SU-DHL-6 (cell line): ENCODE data around the gene SIPA1.

ENCODE experiments used
- H2AFZ ChIP-seq: fragments of 200-600 bp; sonication (generic); 2 replicates; pipeline ENCODE4 v1.6.1; 2014; ENCODE audit warnings: low read depth, mild to moderate bottlenecking, moderate library complexity, mixed read lengths, antibody characterized with exemption, low read length; ENCODE audit not compliant: severe bottlenecking
- H3F3A ChIP-seq: fragments of 200-600 bp; shearing (Covaris generic); 2 replicates; pipeline ENCODE4 v1.6.0; 2016; ENCODE audit warnings: antibody characterized with exemption, mild to moderate bottlenecking; ENCODE audit not compliant: insufficient read depth
- H3K27ac ChIP-seq: fragments of 200-600 bp; sonication (generic); 2 replicates; pipeline ENCODE4 v1.5.1; 2016; ENCODE audit warnings: low read depth, mild to moderate bottlenecking, low read length, moderate library complexity, mixed read lengths
- H3K27me3 ChIP-seq: fragments of 200-600 bp; sonication (generic), shearing (Covaris generic); 2 replicates; pipeline ENCODE4 v1.6.0; 2014; ENCODE audit warnings: mild to moderate bottlenecking, low read length
- H3K36me3 ChIP-seq: fragments of 200-600 bp; sonication (generic); 2 replicates; pipeline ENCODE4 v1.6.1; 2014; ENCODE audit warnings: mild to moderate bottlenecking, low read length, mixed read lengths
- H3K4me2 ChIP-seq: fragments of 300-600, 200-600 bp; shearing (Covaris generic), sonication (generic); 2 replicates; pipeline ENCODE4 v1.6.0; 2014; ENCODE audit warnings: low read length, low read depth, mild to moderate bottlenecking; ENCODE audit not compliant: poor library complexity, severe bottlenecking
- H3K4me3 ChIP-seq: fragments of 200-600 bp; sonication (generic); 2 replicates; pipeline ENCODE4 v1.5.1; 2014; ENCODE audit warnings: antibody characterized with exemption, low read length, mild to moderate bottlenecking, mixed read lengths; ENCODE audit not compliant: insufficient read depth, poor library complexity, severe bottlenecking
- H3K79me2 ChIP-seq: fragments of 200-600 bp; sonication (generic); 2 replicates; pipeline ENCODE4 v1.6.1; 2014; ENCODE audit warnings: mild to moderate bottlenecking, low read length, moderate library complexity; ENCODE audit not compliant: insufficient read depth
- H3K9ac ChIP-seq: fragments of 200-600 bp; sonication (generic); 2 replicates; pipeline ENCODE4 v1.7.0; 2014; ENCODE audit warnings: mild to moderate bottlenecking, low read length
- H3K9me2 ChIP-seq: fragments of 200-600 bp; sonication (generic); replicated peaks from 2 replicates; pipeline ENCODE4 v1.6.1; 2014; ENCODE audit warnings: low read length; ENCODE audit not compliant: insufficient read depth
- H3K9me3 ChIP-seq: fragments of 200-600 bp; sonication (generic); 2 replicates; pipeline ENCODE4 v1.6.1; 2014; ENCODE audit warnings: low read length, mixed read lengths; ENCODE audit not compliant: insufficient read depth
- H4K20me1 ChIP-seq: fragments of 200-600 bp; sonication (generic); 2 replicates; pipeline ENCODE4 v1.6.1; 2014; ENCODE audit warnings: low read depth, mild to moderate bottlenecking, antibody characterized with exemption, low read length, moderate library complexity, mixed read lengths
- EZH2phosphoT487 ChIP-seq: fragments of 200-600 bp; sonication (generic), shearing (Covaris generic); conservative IDR thresholded peaks from 2 replicates; pipeline ENCODE4 v1.6.1; 2018; ENCODE audit warnings: mild to moderate bottlenecking, antibody characterized with exemption, low read length, moderate library complexity, mixed read lengths
- TF ChIP-seq, protein P1 (sequence below): fragments of 200-600 bp; sonication (generic); IDR thresholded peaks from one replicate; pipeline ENCODE4 v1.5.1; 2017; ENCODE audit warnings: antibody characterized with exemption, mild to moderate bottlenecking, low read length, moderate library complexity; ENCODE audit not compliant: insufficient read depth, poor library complexity, severe bottlenecking

The SIPA1 gene

DNA sequence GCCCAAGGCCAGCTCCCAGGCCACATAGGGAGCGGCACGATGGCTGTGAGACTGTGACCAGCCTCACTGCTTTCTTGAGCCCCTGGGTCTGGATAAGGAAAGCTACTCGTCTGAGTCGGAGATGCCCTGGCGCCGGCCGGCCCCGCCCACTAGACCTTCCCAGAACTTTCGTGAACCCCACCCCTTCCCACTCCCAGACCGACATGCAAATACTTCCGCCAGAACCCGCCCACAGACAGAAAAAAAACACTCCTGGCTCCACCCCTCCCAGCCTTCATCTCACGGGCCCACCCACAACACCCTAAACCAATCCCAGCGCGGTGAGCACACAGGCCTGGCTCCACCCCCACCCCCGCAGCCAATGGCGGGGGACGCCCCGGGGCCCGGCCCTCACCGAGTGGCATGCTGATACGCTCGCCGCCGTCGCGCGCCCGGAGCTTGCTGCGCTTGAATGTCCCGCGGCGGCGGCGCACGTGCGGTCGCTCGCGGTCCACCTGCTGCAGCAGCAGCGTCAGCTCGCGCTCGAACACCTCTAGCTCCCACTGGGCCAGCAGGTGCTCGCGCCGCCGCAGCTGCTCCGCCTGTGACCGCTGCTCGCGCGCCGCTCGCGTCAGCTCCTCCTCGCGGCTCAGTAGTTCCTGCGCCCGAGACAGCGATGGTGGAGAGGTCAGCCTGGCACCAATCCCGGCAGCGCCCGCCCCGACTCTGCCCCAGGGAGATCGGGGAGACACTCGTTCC is 30.9 kb upstream of the SIPA1 start:
- no peaks in the 10 kb centered on the region for H3K36me3 ChIP-seq
- no peak overlapping the region for H3K9ac ChIP-seq
- H3K27me3 ChIP-seq, result no peaks in the 10 kb centered on the region
- no peaks in the 10 kb centered on the region for H3K79me2 ChIP-seq
- H4K20me1 ChIP-seq, result no peaks in the 10 kb centered on the region
- no peak overlapping the region for H3K4me3 ChIP-seq
- no peak for TF ChIP-seq EZH2phosphoT487
- TF ChIP-seq, protein P1, sequence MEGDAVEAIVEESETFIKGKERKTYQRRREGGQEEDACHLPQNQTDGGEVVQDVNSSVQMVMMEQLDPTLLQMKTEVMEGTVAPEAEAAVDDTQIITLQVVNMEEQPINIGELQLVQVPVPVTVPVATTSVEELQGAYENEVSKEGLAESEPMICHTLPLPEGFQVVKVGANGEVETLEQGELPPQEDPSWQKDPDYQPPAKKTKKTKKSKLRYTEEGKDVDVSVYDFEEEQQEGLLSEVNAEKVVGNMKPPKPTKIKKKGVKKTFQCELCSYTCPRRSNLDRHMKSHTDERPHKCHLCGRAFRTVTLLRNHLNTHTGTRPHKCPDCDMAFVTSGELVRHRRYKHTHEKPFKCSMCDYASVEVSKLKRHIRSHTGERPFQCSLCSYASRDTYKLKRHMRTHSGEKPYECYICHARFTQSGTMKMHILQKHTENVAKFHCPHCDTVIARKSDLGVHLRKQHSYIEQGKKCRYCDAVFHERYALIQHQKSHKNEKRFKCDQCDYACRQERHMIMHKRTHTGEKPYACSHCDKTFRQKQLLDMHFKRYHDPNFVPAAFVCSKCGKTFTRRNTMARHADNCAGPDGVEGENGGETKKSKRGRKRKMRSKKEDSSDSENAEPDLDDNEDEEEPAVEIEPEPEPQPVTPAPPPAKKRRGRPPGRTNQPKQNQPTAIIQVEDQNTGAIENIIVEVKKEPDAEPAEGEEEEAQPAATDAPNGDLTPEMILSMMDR, result no peak
- H3K9me3 ChIP-seq, result no peaks in the 10 kb centered on the region
- no peak overlapping the region for H3K4me2 ChIP-seq
- H3K9me2 ChIP-seq, result no peaks in the 10 kb centered on the region
- H3F3A ChIP-seq, result no peaks in the 10 kb centered on the region
- H3K27ac ChIP-seq, result no peak overlapping the region
- no peak overlapping the region for H2AFZ ChIP-seq

DNA sequence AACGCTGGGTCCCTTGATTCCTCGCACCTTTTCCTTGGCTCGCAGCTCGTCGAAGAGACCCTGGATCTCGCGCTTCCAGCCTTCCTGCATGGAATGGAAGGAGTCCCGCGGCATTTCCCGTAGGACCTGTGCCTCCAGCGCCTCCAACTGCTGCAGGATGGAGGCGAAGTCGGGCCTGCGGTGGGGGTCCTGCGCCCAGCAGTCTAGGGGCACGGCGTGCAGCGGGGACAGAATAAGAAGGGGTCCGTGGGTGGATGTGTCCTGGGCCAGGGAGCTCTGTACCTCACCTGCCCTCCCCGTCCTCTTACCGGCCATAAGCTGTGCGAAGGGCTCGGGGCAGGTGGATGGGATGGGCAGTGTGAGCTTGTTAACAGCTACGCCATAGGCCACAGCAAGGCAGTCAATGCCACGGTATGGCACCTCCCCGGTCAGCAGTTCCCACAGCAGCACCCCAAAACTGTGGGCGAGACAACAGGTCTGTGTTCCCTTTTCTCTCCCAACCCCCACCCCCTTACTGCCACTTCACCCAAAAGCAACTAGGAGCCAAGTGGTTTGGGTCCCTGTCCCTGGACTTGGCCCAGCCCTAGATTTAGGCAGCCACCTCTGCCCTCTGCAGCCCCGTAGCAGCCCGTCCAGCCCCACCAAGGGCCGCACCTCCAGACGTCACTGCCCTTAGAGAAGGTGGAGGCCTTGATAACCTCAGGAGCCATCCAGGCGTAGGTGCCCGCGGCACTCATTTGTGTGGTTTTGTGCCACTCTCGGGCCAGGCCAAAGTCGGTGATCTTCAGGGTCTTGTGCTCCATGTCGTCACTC is 30.1 kb upstream of the SIPA1 start:
- no peaks in the 10 kb centered on the region for H3F3A ChIP-seq
- TF ChIP-seq, protein P1, result no peak
- TF ChIP-seq EZH2phosphoT487, result no peak
- no peaks in the 10 kb centered on the region for H4K20me1 ChIP-seq
- no peaks in the 10 kb centered on the region for H3K27me3 ChIP-seq
- no peak overlapping the region for H3K9ac ChIP-seq
- H3K36me3 ChIP-seq, result no peaks in the 10 kb centered on the region
- H3K9me2 ChIP-seq, result no peaks in the 10 kb centered on the region
- no peaks in the 10 kb centered on the region for H3K79me2 ChIP-seq
- no peak overlapping the region for H3K27ac ChIP-seq
- no peaks in the 10 kb centered on the region for H3K9me3 ChIP-seq
- no peak overlapping the region for H2AFZ ChIP-seq
- H3K4me3 ChIP-seq, result no peak overlapping the region
- H3K4me2 ChIP-seq, result no peak overlapping the region

DNA sequence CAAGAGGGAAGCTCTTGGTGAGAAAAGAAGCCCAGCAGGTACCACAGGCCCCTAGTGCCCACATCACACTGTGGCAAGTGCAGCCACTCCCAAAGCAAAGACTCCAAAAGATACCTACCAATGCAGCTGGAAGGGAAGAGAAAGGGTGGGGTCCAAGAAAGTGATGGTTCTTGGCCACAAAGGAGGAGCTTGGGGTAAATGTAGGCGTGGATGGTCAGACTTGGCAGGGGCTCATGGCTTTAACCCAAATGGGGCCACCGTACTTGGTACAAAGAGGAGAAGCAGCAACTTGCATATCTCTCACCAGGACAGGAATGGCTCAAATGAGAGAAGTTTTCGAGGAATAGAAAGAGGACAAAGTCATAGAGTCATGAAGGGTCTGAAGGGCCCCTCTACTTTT is 28.7 kb upstream of the SIPA1 start:
- no peaks in the 10 kb centered on the region for H3K79me2 ChIP-seq
- no peak overlapping the region for H3K4me2 ChIP-seq
- H3K27ac ChIP-seq, result no peak overlapping the region
- TF ChIP-seq EZH2phosphoT487, result no peak
- TF ChIP-seq, protein P1, result no peak
- no peaks in the 10 kb centered on the region for H3K36me3 ChIP-seq
- no peaks in the 10 kb centered on the region for H3K9me2 ChIP-seq
- no peak overlapping the region for H2AFZ ChIP-seq
- no peaks in the 10 kb centered on the region for H4K20me1 ChIP-seq
- no peaks in the 10 kb centered on the region for H3K27me3 ChIP-seq
- no peak overlapping the region for H3K9ac ChIP-seq
- H3F3A ChIP-seq, result no peaks in the 10 kb centered on the region
- H3K4me3 ChIP-seq, result no peak overlapping the region
- no peaks in the 10 kb centered on the region for H3K9me3 ChIP-seq
